CD4-positive, alpha-beta T cell (primary cell): ENCODE results near the gene AUTS2. TPM values are rescaled to one million over a fixed set of nuclear protein-coding genes. Genes with fewer than 3 reads are reported as not detected.

Experiments
- ATAC-seq: fragments of 200-7000 bp; cut with Tn5 transposase; one replicate; pipeline ENCODE4 v1.10.0; 2022; ENCODE audit warnings: mild to moderate bottlenecking; ENCODE audit not compliant: poor library complexity
- CTCF ChIA-PET: fragments of 350-600 bp; sonication (Branson Sonifier 250); formaldehyde crosslinking; loops from one replicate; lab custom pipeline; 2021; ENCODE audit warnings: antibody characterized with exemption, inconsistent platforms; lab: Charles Lee
- POLR2A ChIA-PET: fragments of 350-600 bp; sonication (Branson Sonifier 250); formaldehyde crosslinking; loops from one replicate; lab custom pipeline; 2021; ENCODE audit warnings: antibody characterized with exemption, inconsistent platforms; lab: Charles Lee
- DNase-seq, 14 experiments: peaks; one replicate each; pipeline ENCODE4 v3.0.0-alpha.2; 2013 to 2020; ENCODE audit warnings: mixed read lengths in 2 of 14
- H3K27ac ChIP-seq, 2 donors: one replicate each; pipeline versions ENCODE4 v1.5.1 to v1.7.0; 2013; ENCODE audit warnings: low read length in 2 of 2, low read depth in 1 of 2, mild to moderate bottlenecking in 1 of 2
- H3K27me3 ChIP-seq, 2 experiments: 1 replicate in 1 of 2; 2 replicates in 1 of 2; pipeline versions ENCODE4 v1.6.1 to v1.7.0; 2013; ENCODE audit warnings: low read length in 2 of 2, control low read depth in 1 of 2, mild to moderate bottlenecking in 1 of 2, moderate library complexity in 1 of 2; ENCODE audit not compliant: insufficient read depth in 2 of 2, control insufficient read depth in 1 of 2
- H3K36me3 ChIP-seq: one replicate; pipeline ENCODE4 v1.6.1; 2013; ENCODE audit warnings: low read length, control low read depth; ENCODE audit not compliant: insufficient read depth
- H3K4me1 ChIP-seq: one replicate; pipeline ENCODE4 v1.6.1; 2013; ENCODE audit warnings: low read length, control low read depth; ENCODE audit not compliant: insufficient read depth
- H3K4me3 ChIP-seq: one replicate; pipeline ENCODE4 v1.5.1; 2013; ENCODE audit warnings: mild to moderate bottlenecking, low read length, moderate library complexity
- H3K9me3 ChIP-seq, 2 experiments: 1 replicate in 1 of 2; 2 replicates in 1 of 2; pipeline versions ENCODE4 v1.6.1 to v1.7.0; 2013; ENCODE audit warnings: low read length in 2 of 2, mild to moderate bottlenecking in 2 of 2, control low read depth in 1 of 2, moderate library complexity in 1 of 2; ENCODE audit not compliant: control insufficient read depth in 1 of 2, insufficient read depth in 1 of 2
- H3K27ac Mint-ChIP-seq: one replicate; pipeline ENCODE4 v1.8.0; 2020; ENCODE audit warnings: mixed read lengths
- H3K27me3 Mint-ChIP-seq: one replicate; pipeline ENCODE4 v1.8.0; 2021; ENCODE audit warnings: mixed read lengths
- H3K36me3 Mint-ChIP-seq: one replicate; pipeline ENCODE4 v1.8.0; 2021; ENCODE audit warnings: low read depth, mixed read lengths
- H3K4me1 Mint-ChIP-seq: one replicate; pipeline ENCODE4 v1.8.0; 2021; ENCODE audit warnings: low read depth, mixed read lengths
- H3K4me3 Mint-ChIP-seq: one replicate; pipeline ENCODE4 v1.8.0; 2020; ENCODE audit warnings: mild to moderate bottlenecking, mixed read lengths
- H3K9me3 Mint-ChIP-seq: one replicate; pipeline ENCODE4 v1.8.0; 2020; ENCODE audit warnings: mixed read lengths
- intact Hi-C, 2 experiments: fragments of 100-400 bp; cut with DNase I in 1 of 2; cut with micrococcal nuclease in 1 of 2; formaldehyde crosslinking; loops; one replicate each; pipeline versions ENCODE4 v1.15.1 to v1.9.0; 2023 to 2025; cut with DNase I, micrococcal nuclease
- total RNA-seq, 174 experiments: library from RNA in 2 of 174; stranded (reverse) in 2 of 174; gene quantifications; one replicate each; pipeline ENCODE4 v1.2.3 and lab custom pipeline; 2021 to 2026
- TF ChIP-seq, protein P1 (sequence below): fragments of 200-600 bp; IDR thresholded peaks from one replicate; pipeline ENCODE4 v1.8.0; 2022; ENCODE audit warnings: antibody characterized with exemption, mild to moderate bottlenecking

AUTS2 gene
- total RNA-seq, 2 experiments from 2014 or later = 43.6 to 47.6 TPM

DNA sequence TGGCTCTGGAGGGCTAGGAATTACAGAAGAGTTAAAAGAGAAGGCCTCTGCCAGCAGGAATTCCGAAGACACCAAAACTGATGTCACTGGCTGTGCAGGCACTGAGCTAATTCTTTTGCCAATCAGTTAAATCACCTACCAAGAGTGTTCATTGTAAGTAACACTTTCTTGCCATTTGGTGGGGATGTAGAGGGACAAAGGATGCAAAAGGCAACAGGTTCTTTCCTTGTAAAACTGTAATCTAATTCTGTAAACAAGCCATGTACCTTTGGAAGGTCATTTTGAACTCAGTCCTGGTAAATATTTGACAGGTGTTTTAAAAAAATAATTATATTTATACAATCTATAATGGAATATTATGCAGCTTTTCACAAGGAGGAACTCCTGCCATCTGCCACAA, 438.4 kb downstream of the AUTS2 start:
- H3K9me3 ChIP-seq = no peaks in the 10 kb centered on the region
- H3K4me1 Mint-ChIP-seq = no peaks in the 10 kb centered on the region
- intact Hi-C loops = no loop called here
- TF ChIP-seq, protein P1, sequence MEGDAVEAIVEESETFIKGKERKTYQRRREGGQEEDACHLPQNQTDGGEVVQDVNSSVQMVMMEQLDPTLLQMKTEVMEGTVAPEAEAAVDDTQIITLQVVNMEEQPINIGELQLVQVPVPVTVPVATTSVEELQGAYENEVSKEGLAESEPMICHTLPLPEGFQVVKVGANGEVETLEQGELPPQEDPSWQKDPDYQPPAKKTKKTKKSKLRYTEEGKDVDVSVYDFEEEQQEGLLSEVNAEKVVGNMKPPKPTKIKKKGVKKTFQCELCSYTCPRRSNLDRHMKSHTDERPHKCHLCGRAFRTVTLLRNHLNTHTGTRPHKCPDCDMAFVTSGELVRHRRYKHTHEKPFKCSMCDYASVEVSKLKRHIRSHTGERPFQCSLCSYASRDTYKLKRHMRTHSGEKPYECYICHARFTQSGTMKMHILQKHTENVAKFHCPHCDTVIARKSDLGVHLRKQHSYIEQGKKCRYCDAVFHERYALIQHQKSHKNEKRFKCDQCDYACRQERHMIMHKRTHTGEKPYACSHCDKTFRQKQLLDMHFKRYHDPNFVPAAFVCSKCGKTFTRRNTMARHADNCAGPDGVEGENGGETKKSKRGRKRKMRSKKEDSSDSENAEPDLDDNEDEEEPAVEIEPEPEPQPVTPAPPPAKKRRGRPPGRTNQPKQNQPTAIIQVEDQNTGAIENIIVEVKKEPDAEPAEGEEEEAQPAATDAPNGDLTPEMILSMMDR = no peak
- no peak overlapping the region for H3K27ac ChIP-seq
- ATAC-seq = no peak
- no peaks in the 10 kb centered on the region for H3K36me3 Mint-ChIP-seq
- DNase-seq = no peak
- H3K27ac Mint-ChIP-seq = no peak overlapping the region
- H3K36me3 ChIP-seq = no peaks in the 10 kb centered on the region
- H3K4me1 ChIP-seq = no peaks in the 10 kb centered on the region
- POLR2A ChIA-PET = no interaction called here
- no peak overlapping the region for H3K4me3 ChIP-seq
- H3K9me3 Mint-ChIP-seq = no peaks in the 10 kb centered on the region
- no peak overlapping the region for H3K4me3 Mint-ChIP-seq
- no peaks in the 10 kb centered on the region for H3K27me3 ChIP-seq
- H3K27me3 Mint-ChIP-seq = no peaks in the 10 kb centered on the region
- CTCF ChIA-PET = no interaction called here

GRCh38 chr7:70037171-70037933, 439.1 kb downstream of the AUTS2 start:
- ATAC-seq (no peak), DNase-seq (no peak)
- no peaks in the 10 kb centered on the region for H3K27me3 ChIP-seq
- POLR2A ChIA-PET = no interaction called here
- Mint-ChIP-seq H3K4me3 (no peak overlapping the region), H3K4me1 (no peaks in the 10 kb centered on the region), H3K9me3 (no peaks in the 10 kb centered on the region), H3K27ac (no peak overlapping the region), H3K36me3 (no peaks in the 10 kb centered on the region), H3K27me3 (no peaks in the 10 kb centered on the region)
- no peaks in the 10 kb centered on the region for H3K9me3 ChIP-seq
- TF ChIP-seq, protein P1 = no peak
- H3K4me3 ChIP-seq = no peak overlapping the region
- H3K4me1 ChIP-seq = no peaks in the 10 kb centered on the region
- intact Hi-C loops = no loop called here
- CTCF ChIA-PET = no interaction called here
- H3K36me3 ChIP-seq = no peaks in the 10 kb centered on the region
- no peak overlapping the region for H3K27ac ChIP-seq

GRCh38 chr7:70040051-70040450, 441.8 kb downstream of the AUTS2 start:
- ATAC-seq (no peak), DNase-seq (no peak)
- Histone ChIP-seq H3K4me1 (no peaks in the 10 kb centered on the region), H3K36me3 (no peaks in the 10 kb centered on the region), H3K27ac (no peak overlapping the region), H3K4me3 (no peak overlapping the region), H3K27me3 (no peaks in the 10 kb centered on the region), H3K9me3 (peaks cover 0 to 4% of the 10 kb centered on the region in 2 experiments)
- Mint-ChIP-seq H3K9me3 (no peaks in the 10 kb centered on the region), H3K36me3 (no peaks in the 10 kb centered on the region), H3K4me1 (no peaks in the 10 kb centered on the region), H3K4me3 (no peak overlapping the region), H3K27me3 (no peaks in the 10 kb centered on the region), H3K27ac (no peak overlapping the region)
- intact Hi-C loops = loop anchor here in 1 of 2 experiments (5.0 kb wide), 1 partner anchor 657 kb away; no protein-coding TSS in a partner anchor
- ChIA-PET POLR2A (no interaction called here), CTCF (no interaction called here)
- TF ChIP-seq, protein P1 = no peak
